Common myeloid progenitor, CD34-positive (primary cell): ENCODE results near the gene ADAMTS12.
A peak's percentile ranks its signal among the peaks of the same experiment; 100 is the strongest.

Experiments
- CTCF ChIA-PET: fragments of 350-600 bp; sonication (Branson Sonifier 250); formaldehyde crosslinking; loops from one replicate; lab custom pipeline; 2021; ENCODE audit warnings: antibody characterized with exemption; lab: Charles Lee
- POLR2A ChIA-PET: fragments of 350-600 bp; sonication (Branson Sonifier 250); formaldehyde crosslinking; loops from one replicate; lab custom pipeline; 2021; ENCODE audit warnings: antibody characterized with exemption; lab: Charles Lee
- DNase-seq, 3 donors: peaks; one replicate each; pipeline versions ENCODE4 v3.0.0 to v3.0.0-alpha.2; 2013
- H3K27ac ChIP-seq, 2 experiments: 1 replicate in 1 of 2; 2 replicates in 1 of 2; pipeline ENCODE4 v1.7.0; 2013; ENCODE audit warnings: inconsistent platforms in 2 of 2, low read length in 2 of 2, mild to moderate bottlenecking in 2 of 2, low read depth in 1 of 2, moderate library complexity in 1 of 2; ENCODE audit not compliant: severe bottlenecking in 2 of 2, insufficient read depth in 1 of 2, poor library complexity in 1 of 2
- H3K27me3 ChIP-seq, 5 experiments: replicated peaks in 2 of 5; 1 replicate in 3 of 5; 2 replicates in 2 of 5; pipeline versions ENCODE4 v1.6.1 to v1.7.0; 2013; ENCODE audit warnings: low read length in 4 of 5, mild to moderate bottlenecking in 2 of 5, moderate library complexity in 2 of 5, inconsistent platforms in 1 of 5; ENCODE audit not compliant: insufficient read depth in 5 of 5, control insufficient read depth in 4 of 5
- H3K36me3 ChIP-seq, 4 experiments: 1 replicate in 2 of 4; 2 replicates in 2 of 4; pipeline versions ENCODE4 v1.6.1 to v1.7.0; 2013; ENCODE audit warnings: low read length in 3 of 4, control low read depth in 1 of 4, mild to moderate bottlenecking in 1 of 4; ENCODE audit not compliant: control insufficient read depth in 4 of 4, insufficient read depth in 4 of 4
- H3K4me1 ChIP-seq, 4 experiments: 1 replicate in 3 of 4; 2 replicates in 1 of 4; pipeline versions ENCODE4 v1.6.1 to v1.7.1; 2013; ENCODE audit warnings: low read length in 3 of 4, mild to moderate bottlenecking in 3 of 4, control low read depth in 1 of 4, inconsistent platforms in 1 of 4, moderate library complexity in 1 of 4; ENCODE audit not compliant: control insufficient read depth in 4 of 4, insufficient read depth in 4 of 4; ENCODE audit errors: control extremely low read depth in 1 of 4
- H3K4me3 ChIP-seq, 7 experiments: 1 replicate in 4 of 7; 2 replicates in 3 of 7; pipeline versions ENCODE4 v1.5.1 to v1.7.0; 2013; ENCODE audit warnings: mild to moderate bottlenecking in 7 of 7, low read length in 6 of 7, moderate library complexity in 6 of 7, inconsistent platforms in 2 of 7, low read depth in 2 of 7, control low read depth in 1 of 7; ENCODE audit not compliant: insufficient read depth in 4 of 7, control insufficient read depth in 1 of 7; ENCODE audit errors: extremely low read depth in 1 of 7
- H3K9me3 ChIP-seq, 5 experiments: 1 replicate in 4 of 5; 2 replicates in 1 of 5; pipeline versions ENCODE4 v1.6.1 to v1.7.1; 2013; ENCODE audit warnings: low read length in 4 of 5, mild to moderate bottlenecking in 2 of 5, inconsistent platforms in 1 of 5, low read depth in 1 of 5, moderate library complexity in 1 of 5; ENCODE audit not compliant: control insufficient read depth in 4 of 5, insufficient read depth in 2 of 5; ENCODE audit errors: control extremely low read depth in 1 of 5
- WGBS: methylation state at CpG from one replicate; pipeline ENCODE4 v1.1.5; 2013; ENCODE audit not compliant: insufficient coverage; 5-methylcytosine and 5-hydroxymethylcytosine counted together

ADAMTS12 gene

DNA sequence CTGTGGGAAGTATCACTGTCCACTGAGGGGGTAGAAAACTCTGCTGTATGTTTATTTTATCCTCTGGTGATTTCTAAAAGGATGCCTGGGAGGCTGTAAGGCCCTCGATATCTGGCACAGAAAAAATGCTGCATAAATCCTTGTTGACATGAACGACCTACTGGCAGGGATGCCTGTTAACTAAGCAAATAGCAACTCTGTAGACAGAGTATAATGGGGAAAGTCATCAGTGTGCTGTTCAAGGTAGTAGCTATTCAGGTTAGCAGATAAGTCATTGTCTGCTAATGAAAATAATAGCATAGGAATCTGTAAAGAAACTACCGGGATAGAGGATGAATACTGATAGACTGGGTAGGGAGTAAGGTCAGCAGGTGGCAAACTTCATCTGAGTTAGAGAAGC, 256.2 kb downstream of the ADAMTS12 start:
- ChIA-PET POLR2A (no interaction called here), CTCF (interaction anchor here (1.0 kb wide), 1 partner anchor 13 kb away, joined by 3 read pairs; no protein-coding TSS in a partner anchor)
- H3K27me3 ChIP-seq = peaks cover 0 to 5% (median 0%) of the 10 kb centered on the region in 5 experiments
- no peak overlapping the region for H3K27ac ChIP-seq
- DNase-seq = no peak
- H3K4me3 ChIP-seq = no peak overlapping the region
- no peaks in the 10 kb centered on the region for H3K36me3 ChIP-seq
- WGBS = 97% methylated on average over 3 of the region's 3 CpGs
- no peaks in the 10 kb centered on the region for H3K9me3 ChIP-seq
- H3K4me1 ChIP-seq = no peaks in the 10 kb centered on the region

DNA sequence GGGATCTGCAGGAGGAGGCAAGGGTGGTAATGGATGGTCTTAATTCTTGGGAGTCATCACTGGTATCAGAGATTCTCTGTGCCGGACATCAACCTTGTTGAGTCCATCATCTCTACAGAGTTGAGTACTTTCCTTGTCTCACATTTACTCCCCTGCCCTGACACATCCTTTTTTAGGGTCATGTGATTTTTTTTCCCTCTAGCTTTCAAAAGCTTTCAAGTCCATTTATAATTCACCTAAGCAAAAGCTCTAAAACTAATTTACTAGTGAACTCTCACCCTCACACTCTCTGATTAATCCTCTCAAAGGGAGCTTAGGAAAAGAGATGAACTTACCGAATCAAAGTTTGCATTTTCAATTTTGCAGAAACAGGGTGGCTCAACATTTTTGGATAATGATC, 258.1 kb downstream of the ADAMTS12 start:
- ChIA-PET POLR2A (no interaction called here), CTCF (no interaction called here)
- H3K27ac ChIP-seq = no peak overlapping the region
- H3K9me3 ChIP-seq = no peaks in the 10 kb centered on the region
- DNase-seq = no peak
- no peaks in the 10 kb centered on the region for H3K27me3 ChIP-seq
- no peaks in the 10 kb centered on the region for H3K4me1 ChIP-seq
- H3K4me3 ChIP-seq = no peak overlapping the region
- no peaks in the 10 kb centered on the region for H3K36me3 ChIP-seq
- WGBS = 100% methylated on average over 2 of the region's 2 CpGs

DNA sequence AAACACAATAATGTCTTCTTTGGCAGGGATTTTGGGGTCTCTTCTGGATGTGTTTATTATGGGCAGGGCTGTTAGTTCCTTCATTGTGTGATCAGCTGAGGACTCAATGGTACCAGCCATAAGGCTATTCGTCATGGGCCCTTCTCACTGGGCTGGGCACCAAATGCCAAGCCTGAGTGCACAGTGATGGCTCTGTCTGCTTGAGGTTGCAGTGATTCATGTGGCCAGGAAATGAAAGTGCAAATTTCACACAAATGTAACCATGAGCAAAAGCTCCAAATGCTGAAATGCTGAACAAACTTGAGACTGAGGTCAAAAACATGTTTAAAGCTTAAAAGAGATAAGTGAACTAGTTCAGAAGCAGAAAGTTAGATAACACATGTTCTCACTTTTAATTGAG, 260.0 kb downstream of the ADAMTS12 start:
- CTCF ChIA-PET = interaction anchor here (0.7 kb wide), 1 partner anchor 971 kb away, joined by 3 read pairs; no protein-coding TSS in a partner anchor
- H3K36me3 ChIP-seq = no peaks in the 10 kb centered on the region
- H3K27me3 ChIP-seq = no peaks in the 10 kb centered on the region
- no peak overlapping the region for H3K4me3 ChIP-seq
- no peaks in the 10 kb centered on the region for H3K9me3 ChIP-seq
- H3K4me1 ChIP-seq = no peaks in the 10 kb centered on the region
- H3K27ac ChIP-seq = no peak overlapping the region
- POLR2A ChIA-PET = no interaction called here
- DNase-seq = peak in 2 of 3 donors; percentile 7 to 73
- 0% methylated on average over 1 of the region's 1 CpG for WGBS

DNA sequence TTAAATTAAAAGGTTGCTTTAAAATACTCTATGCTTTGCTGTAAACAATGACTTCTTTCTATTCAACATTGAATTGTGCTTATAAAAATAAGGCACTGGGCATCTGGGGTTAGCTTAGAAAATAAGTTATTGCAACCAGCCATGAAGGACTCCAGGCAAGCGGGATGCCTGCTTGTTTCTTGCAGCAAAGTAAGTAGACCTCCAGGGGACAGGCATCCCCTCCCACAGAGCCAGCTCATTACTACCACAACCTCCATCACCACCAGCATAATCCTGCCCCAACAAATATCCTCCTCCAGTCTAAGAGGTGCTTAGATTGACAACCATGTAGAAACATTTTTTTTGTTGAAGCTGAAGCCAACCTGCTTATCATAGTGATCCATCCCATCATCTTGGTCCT, 260.7 kb downstream of the ADAMTS12 start:
- Histone ChIP-seq H3K27me3 (no peaks in the 10 kb centered on the region), H3K4me1 (no peaks in the 10 kb centered on the region), H3K9me3 (peaks cover 0 to 3% (median 0%) of the 10 kb centered on the region in 5 experiments), H3K36me3 (no peaks in the 10 kb centered on the region), H3K4me3 (no peak overlapping the region), H3K27ac (no peak overlapping the region)
- ChIA-PET POLR2A (no interaction called here), CTCF (no interaction called here)
- DNase-seq = no peak
- WGBS = no CpG with 5 or more reads among the region's 1 CpG

DNA sequence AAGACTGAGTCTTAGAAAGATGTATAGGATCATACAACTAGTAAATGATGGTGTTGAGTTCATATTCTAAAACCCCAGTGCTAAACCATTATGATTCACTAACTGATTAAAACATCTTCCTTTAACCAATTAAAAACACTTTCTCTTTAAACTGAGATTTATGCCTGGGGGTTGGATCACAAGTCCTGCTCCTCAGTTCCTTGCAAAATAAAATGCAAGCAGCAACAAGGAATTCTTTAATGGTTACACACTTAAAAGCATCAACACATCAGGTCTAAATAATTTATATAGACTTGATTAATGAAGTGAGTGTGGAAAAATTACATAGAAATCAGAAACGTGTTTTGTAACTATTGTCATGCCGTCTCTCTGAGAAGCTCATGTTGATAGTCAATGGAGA, 261.8 kb downstream of the ADAMTS12 start:
- ChIA-PET POLR2A (no interaction called here), CTCF (no interaction called here)
- Histone ChIP-seq H3K4me3 (no peak overlapping the region), H3K27me3 (no peaks in the 10 kb centered on the region), H3K4me1 (no peaks in the 10 kb centered on the region), H3K27ac (no peak overlapping the region), H3K36me3 (no peaks in the 10 kb centered on the region), H3K9me3 (peaks cover 0 to 3% (median 0%) of the 10 kb centered on the region in 5 experiments)
- no peak for DNase-seq
- no CpG with 5 or more reads among the region's 2 CpGs for WGBS

DNA sequence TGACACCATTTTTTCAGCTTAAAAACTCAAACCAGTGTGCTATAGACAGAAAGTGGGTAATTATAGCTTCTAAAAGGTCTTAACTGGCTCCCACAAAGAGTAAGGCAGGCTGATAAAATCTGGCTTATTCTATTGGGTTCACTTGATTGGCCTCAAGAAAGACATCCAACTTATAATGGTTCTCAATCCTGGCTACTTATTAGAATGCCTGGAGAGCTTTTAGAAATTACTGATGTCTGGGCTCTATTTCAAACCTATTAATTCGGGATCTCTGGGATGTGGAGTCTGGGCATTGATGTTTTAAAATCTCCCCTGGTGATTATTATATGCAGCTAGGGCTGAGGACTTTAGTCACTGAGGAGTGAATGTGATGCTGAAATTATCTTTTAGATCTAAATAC, 263.0 kb downstream of the ADAMTS12 start:
- 83% methylated on average over 1 of the region's 1 CpG for WGBS
- ChIA-PET POLR2A (no interaction called here), CTCF (no interaction called here)
- DNase-seq = no peak
- H3K27me3 ChIP-seq = peaks cover 0 to under 1% (median 0%) of the 10 kb centered on the region in 5 experiments
- no peaks in the 10 kb centered on the region for H3K4me1 ChIP-seq
- no peak overlapping the region for H3K4me3 ChIP-seq
- H3K9me3 ChIP-seq = peaks cover 0 to 3% (median 0%) of the 10 kb centered on the region in 5 experiments
- no peak overlapping the region for H3K27ac ChIP-seq
- no peaks in the 10 kb centered on the region for H3K36me3 ChIP-seq

DNA sequence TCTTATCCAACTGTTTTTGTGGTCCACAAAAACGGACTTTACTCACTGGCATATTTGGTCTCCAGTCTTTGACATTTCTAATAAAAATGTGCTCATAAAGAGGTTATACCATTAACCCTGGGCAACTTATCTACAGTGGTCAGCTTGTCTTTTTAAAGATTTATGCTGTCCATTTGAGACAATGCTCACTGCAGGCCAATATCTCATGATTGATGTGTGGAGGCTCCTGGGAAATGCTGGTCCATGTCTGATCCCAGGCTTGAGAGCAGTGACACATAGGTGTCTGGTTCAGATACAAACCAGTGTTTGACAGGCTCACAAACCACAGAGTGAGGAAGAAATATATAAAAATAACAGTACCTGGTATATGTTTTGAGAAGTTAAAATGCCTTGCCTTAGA, 270.3 kb downstream of the ADAMTS12 start:
- H3K36me3 ChIP-seq = no peaks in the 10 kb centered on the region
- CTCF ChIA-PET = interaction anchor here (1.2 kb wide), 1 partner anchor 9 kb away, joined by 3 read pairs; no protein-coding TSS in a partner anchor
- DNase-seq = no peak
- 100% methylated on average over 1 of the region's 1 CpG for WGBS
- H3K27ac ChIP-seq = no peak overlapping the region
- no peak overlapping the region for H3K4me3 ChIP-seq
- H3K27me3 ChIP-seq = peaks cover 0 to 3% (median 0%) of the 10 kb centered on the region in 5 experiments
- POLR2A ChIA-PET = no interaction called here
- H3K4me1 ChIP-seq = no peaks in the 10 kb centered on the region
- peaks cover 0 to 3% (median 0%) of the 10 kb centered on the region in 5 experiments for H3K9me3 ChIP-seq
